Heart left ventricle (tissue), 13 donors: ENCODE data around the gene TTN.

Experiments
- POLR2A ChIP-seq, 2 donors: fragments of 450-650 bp; IDR thresholded peaks; one replicate each; pipeline ENCODE4 v1.6.1; 2017; ENCODE audit warnings: antibody characterized with exemption in 2 of 2, mild to moderate bottlenecking in 2 of 2, moderate library complexity in 2 of 2
- TF ChIP-seq, protein P1 (sequence below), 12 donors: fragments of 200-600 bp; sonication (generic) in 4 of 12; IDR thresholded peaks; one replicate each; pipeline versions ENCODE4 v1.5.0 to v1.8.0; 2018 to 2022; ENCODE audit warnings: antibody characterized with exemption in 12 of 12, mild to moderate bottlenecking in 5 of 12
- donor health status: ischemic (EF 13 %, LVEDD 7.1; RV severe dilation, severe dysfunction).
- donor health status: DM: no; HTN: yes; CAD: no.
- donor health status: DM: no; HTN: no; CAD: no.
- donor health status: ischemic (EF 25% LVEDD 6.9; RV normal size, moderate dysfunction).
- donor health status: ischemic (EF 25% LVEDD 5.7; RV mildly dilated, moderate dysfunction).
- donor health status: ischemic (EF 35%, LVEDD 5.7; RV mildly dilated, moderate dysfunction).
- donor health status: nonischemic (EF 11% LVEDD 7.7; RV severe dilation, severe dysfunction).
- donor health status: DM: yes; HTN: yes; CAD: no.
- donor health status: PGD.
- donor health status: ischemic (EF 29% LVEDD 5.4; RV normal size, mild dysfunction).
- donor health status: nonischemic (EF 23%, LVEDD 6.1; RV moderate dilation, normal function).

DNA sequence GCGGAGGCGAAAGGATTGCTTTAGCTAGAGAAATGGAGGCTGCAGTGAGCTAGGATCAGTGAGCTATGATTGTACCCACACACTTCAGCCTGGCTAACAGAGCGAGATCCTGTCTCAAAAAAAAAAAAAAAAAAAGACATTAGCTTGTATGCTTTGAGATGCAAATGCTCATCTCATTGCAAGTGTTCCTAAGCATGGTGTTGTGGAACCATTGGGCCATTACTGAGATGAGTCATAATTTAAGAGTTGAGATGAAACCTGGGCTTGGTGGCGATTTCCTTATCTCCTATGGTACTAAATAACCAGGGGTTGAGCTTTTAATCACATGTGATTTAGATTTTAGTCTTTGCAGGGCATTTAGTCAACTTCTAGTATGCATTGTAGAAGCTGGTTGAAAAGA, 324.8 kb downstream of the TTN start:
- no peak for TF ChIP-seq POLR2A (IDR thresholded peaks at IDR 0.05)
- TF ChIP-seq, protein P1, sequence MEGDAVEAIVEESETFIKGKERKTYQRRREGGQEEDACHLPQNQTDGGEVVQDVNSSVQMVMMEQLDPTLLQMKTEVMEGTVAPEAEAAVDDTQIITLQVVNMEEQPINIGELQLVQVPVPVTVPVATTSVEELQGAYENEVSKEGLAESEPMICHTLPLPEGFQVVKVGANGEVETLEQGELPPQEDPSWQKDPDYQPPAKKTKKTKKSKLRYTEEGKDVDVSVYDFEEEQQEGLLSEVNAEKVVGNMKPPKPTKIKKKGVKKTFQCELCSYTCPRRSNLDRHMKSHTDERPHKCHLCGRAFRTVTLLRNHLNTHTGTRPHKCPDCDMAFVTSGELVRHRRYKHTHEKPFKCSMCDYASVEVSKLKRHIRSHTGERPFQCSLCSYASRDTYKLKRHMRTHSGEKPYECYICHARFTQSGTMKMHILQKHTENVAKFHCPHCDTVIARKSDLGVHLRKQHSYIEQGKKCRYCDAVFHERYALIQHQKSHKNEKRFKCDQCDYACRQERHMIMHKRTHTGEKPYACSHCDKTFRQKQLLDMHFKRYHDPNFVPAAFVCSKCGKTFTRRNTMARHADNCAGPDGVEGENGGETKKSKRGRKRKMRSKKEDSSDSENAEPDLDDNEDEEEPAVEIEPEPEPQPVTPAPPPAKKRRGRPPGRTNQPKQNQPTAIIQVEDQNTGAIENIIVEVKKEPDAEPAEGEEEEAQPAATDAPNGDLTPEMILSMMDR (IDR thresholded peaks at IDR 0.05): no peak
